GM21447 (cell line): ENCODE measurements around the gene RPL12.
"Not testable (repeated sequence)": the region's sequence is repeated elsewhere in the genome, so short reads cannot be mapped to it uniquely, and the experiment has no call there.

Source experiments
- ATAC-seq: cut with Tn5 transposase; IDR thresholded peaks from one replicate; pipeline ENCODE4 v1.9.1; 2021; ENCODE audit not compliant: unreplicated experiment

The RPL12 gene

DNA sequence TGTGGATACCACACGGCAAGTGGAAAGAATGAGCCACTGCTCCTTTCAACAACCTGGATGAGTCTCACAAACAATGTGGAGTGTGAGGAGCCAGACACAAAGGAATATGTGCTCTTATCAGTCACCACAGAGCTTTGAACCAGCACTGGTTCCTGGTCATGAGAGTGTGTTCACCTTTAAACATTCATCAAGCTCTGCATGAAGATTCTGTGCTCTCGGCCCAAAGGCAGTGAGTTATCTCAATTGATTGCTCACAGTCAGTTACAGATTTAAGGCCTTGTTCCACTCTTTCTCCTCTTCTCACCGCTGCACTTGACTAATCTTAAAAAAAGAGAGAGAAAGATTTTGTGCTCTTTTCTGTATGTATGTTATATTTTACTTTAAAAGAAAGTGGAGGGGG is 19.5 kb upstream of the RPL12 start:
- no peak for ATAC-seq

GRCh38 chr9:127467621-127468020 is 16.4 kb upstream of the RPL12 start:
- ATAC-seq = no peak

DNA sequence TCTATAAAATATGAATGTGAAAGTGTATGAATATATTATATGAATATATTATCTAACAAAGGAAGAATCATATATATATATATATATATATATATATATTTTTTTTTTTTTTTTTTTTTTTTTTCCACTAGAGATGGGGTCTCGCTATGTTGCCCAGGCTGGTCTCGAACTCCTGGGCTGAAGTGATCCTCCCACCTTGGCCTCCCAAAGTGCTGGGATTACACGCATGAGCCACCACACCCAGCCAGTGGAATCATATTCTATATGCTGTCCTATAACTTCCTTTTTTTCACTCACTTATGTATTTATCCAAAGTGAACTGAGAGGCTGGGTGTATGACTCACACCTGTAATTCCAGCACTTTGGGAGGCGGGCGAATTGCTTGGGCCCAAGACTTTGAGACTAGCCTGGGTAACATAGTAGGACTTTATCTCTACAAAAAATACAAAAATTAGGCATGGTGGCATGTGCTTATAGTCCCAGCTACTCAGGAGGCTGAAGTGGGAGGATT is 15.3 kb upstream of the RPL12 start:
- ATAC-seq = not testable (repeated sequence)

DNA sequence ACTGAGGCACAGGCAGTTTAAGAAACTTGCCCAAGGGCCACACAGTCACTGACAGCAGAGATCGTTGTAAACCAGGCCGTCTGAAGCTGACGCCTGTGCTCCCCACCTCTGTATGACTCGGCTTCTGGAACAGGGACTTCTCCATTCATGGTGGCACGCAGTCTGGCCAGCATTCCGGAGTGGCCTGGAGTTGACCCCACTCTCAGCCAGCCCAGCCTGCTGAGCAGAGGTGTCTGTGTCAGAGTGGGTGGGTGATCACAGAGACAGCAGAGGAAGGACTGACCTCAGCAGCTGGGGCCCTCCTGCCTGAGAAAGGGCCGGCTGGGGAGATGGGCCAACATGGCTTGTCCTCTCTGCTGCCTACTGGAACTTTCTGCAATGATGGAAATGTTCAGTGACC is 12.7 kb upstream of the RPL12 start:
- no peak for ATAC-seq

DNA sequence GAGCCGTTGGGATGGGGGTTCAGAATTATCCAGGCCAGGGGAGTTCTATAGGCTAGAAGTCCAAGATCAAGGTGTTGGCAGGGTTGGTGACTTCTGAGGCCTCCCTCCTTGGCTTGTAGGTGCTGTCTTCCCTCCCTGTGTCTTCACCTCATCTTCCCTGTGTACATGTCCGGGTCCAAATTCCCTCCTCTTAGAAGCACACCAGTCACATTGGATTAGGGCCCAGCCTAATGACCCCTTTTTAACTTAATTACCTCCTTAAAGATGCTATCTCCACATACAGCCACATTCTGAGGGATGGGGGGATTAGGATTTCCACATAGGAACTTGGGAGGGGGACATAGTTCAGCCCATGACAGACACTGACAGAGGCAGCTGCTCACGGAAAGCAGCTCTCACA is 12.2 kb upstream of the RPL12 start:
- no peak for ATAC-seq

- ATAC-seq = no peak
Observed at GRCh38 chr9:127458921-127459320, 7.7 kb upstream of the RPL12 start.

DNA sequence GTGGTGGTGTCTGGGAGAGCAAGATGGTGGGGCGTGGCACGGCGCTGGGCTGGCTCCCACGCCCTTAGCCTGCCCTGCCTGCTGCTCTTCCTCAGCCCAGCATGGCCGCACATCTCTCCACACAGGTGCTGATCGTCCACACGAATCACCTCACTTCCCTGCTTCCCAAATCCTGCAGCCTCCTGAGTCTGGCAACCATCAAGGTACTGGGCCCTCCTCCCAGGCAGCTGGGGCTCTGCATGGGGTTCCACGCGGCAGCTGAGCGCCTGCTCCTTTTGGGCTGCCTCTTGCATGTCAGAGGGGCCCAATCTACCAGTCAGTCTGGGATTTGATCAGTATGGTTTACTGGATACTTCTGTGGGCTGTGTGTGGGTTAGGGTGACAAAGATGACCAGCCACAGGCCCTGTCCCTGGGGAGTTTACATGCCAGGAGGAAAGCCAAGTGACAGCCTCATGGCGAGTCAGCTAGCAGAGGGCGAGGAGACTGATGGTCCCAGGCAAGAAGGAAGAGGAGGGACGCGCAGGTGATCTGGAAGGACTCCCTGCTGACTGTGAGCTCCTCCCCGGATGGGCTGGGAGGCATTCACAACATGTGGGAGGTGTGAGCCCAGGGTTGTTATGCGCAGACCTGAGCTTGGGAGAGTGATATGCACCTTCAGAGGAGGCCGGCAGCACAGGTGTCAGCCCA is 6.1 kb upstream of the RPL12 start:
- ATAC-seq = no peak

GRCh38 chr9:127455324-127455992 is 4.3 kb upstream of the RPL12 start:
- ATAC-seq = no peak

- ATAC-seq = no peak
Observed at GRCh38 chr9:127452691-127453090, 1.5 kb upstream of the RPL12 start.

DNA sequence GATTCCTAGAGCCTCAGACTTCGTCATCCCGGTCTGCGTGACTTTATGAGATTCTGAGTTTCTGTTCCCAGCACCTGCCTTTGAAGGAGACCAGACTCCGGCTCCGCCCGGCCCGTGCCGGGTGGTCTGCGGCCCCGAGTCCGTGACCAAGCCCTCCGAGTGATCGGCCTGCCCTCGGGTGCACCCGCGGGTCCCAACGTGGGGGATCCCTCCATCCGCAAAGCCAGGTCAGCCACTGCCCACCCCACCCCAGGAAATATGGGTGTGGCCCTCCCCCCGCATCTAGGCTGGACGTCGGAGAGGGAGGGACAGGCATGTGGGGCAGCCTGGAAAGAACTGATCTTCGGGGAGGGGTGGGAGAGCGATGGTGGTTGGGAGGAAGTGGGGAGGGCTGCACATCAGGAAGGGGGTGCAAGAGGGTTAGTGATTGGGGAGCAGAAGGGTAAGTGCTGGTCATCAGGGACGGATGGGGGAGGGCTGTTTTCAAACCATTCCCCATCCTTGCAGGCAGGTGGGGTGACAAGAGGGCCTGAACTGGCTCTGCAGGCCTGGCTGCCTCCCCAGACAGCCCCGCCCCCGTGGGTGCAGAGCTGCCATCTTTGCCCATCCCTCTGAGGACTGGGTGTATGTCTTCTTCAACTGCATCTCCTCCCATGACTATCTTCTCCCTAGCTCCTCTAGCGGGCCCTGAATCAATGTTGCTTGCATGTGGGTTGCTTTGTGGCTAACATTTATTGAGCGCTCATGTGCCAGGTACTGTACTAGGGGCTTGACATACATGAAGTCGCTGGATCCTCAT is 851 bp upstream of the RPL12 start:
- ATAC-seq = no peak

GRCh38 chr9:127451608-127451857 is 327 bp upstream of the RPL12 start:
- no peak for ATAC-seq

- ATAC-seq = no peak
Observed at GRCh38 chr9:127450243-127450760, 904 bp downstream of the RPL12 start.

- ATAC-seq = no peak
Observed at GRCh38 chr9:127449332-127449966, 1.8 kb downstream of the RPL12 start.

- no peak for ATAC-seq
Observed at GRCh38 chr9:127448112-127448805, 2.9 kb downstream of the RPL12 start.

GRCh38 chr9:127447416-127448111 is 3.6 kb downstream of the RPL12 start:
- ATAC-seq = no peak

- no peak for ATAC-seq
Observed at GRCh38 chr9:127446713-127447415, 4.3 kb downstream of the RPL12 start.

DNA sequence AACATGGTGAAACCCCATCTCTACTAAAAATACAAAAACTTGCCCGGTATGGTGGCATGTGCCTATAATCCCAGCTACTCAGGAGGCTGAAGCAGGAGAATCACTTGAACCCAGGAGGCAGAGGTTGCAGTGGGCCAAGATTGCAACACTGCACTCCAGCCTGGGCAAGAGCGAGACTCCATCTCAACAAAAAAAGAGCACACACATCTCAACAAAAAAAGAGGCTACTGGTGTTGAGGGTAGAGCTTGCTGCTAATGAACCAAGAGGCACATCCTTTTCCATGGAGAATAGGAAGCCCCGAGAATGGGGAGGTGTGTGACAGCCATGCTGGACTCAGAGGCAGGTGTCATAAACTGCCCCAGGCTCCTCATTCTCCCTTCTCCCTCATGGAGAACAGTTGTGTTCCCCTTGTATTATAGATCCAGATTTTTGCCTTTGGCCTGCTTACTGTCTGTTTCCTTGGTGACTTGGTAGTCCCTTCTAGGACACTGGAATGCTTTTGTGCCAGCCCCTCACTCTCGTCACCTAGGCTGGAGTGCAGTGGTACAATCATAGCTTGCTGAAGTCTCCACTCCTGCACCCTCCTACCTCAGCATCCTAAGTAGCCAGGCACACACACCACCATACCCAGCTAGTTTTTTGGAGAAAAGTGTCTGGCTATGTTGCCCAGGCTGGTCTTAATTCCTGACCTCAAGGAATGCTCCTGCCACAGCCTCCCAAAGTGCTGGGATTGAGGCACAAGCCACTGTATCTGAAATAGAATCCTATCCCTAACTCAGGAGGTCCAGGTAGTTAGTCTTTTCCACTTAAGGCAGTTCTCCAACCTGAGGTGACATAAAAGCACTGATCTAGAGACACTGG is 5.1 kb downstream of the RPL12 start:
- no peak for ATAC-seq
